ENCODE measurements around the gene COL4A3.

GRCh38 chr2:227323818-227324217 lies 159.4 kb downstream of the COL4A3 start:
- TF ChIP-seq CTCF (IDR thresholded peaks at IDR 0.05; ENCODE audit: insufficient read depth, low read depth, low read length) (no peak), EZH2 (IDR thresholded peaks at IDR 0.05; ENCODE audit: insufficient read depth, low read length) (no peak)
